Islet precursor cell (in vitro differentiated cells): Measurements from ENCODE around the gene CYFIP1.
"Not testable (repeated sequence)": the region's sequence is repeated elsewhere in the genome, so short reads cannot be mapped to it uniquely, and the experiment has no call there.

Source experiments
- DNase-seq: peaks from one replicate; pipeline ENCODE4 v3.0.0-alpha.2; 2018

The CYFIP1 gene

GRCh38 chr15:22980189-22981050 is at the start of gene CYFIP1:
Gene CYFIP1 (minus strand): TSS chr15:22980368. CDS start chr15:22947285, 33,083 bp downstream.
- DNase-seq, result peak; percentile 95

DNA sequence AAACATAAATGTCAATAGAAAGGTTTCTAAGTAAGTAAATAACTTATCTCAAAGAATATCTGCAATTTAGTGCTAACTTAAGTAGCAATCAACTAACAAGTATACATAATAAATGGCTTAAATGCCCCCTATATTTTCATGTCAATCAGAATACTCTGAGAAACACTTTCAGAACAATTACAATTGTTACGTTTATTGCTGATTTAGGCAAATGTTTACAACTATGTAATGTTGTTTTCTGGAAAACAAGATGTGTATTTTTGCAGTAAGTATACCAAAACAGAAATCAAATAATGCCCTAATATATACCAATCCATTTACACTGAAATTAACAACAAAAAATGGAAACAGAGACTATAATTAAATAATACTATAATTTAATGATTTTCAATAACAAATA is 46.0 kb upstream of the CYFIP1 start:
- no peak for DNase-seq

DNA sequence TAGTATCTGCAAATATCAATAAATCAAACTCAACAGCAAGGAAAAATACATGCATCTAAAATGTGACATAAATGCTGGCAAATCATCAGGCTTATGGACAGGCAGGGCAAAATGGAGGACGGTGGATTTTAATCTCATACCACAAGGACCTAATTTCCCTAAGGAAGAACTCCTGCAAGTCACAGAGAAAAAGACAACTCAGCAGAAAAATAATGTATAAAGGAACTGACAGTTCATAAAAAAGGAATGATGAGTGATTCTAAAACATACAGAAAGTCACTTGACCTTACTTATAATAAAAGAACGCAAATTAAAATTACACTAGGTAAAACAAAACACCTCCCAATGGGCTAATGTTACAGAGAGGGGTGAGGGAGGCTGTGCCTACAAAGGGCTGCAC is 42.0 kb upstream of the CYFIP1 start:
- no peak for DNase-seq

- DNase-seq, result no peak
Measured at GRCh38 chr15:23014394-23015000, 34.3 kb upstream of the CYFIP1 start.

DNA sequence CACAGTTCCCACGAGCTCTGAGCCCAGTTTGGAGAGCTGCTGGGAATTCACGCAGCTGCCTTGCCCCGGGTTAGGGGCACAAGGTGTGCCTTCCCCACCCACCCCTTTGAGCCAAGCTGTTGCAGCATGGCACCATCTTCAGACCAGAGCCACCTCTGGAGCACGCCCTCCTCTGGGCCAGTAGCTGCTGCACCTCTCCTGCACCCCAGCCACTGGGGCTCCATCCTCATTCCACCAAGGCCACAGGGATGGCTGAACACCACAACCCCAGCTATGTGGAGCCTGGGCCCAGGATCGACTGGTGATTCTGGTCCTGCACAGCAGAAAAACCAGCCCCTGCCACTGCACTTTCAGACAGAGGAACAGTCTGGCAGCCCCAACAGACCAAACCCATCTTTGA is 33.5 kb upstream of the CYFIP1 start:
- no peak for DNase-seq

GRCh38 chr15:23012616-23013015 is 32.4 kb upstream of the CYFIP1 start:
- not testable (repeated sequence) for DNase-seq

DNA sequence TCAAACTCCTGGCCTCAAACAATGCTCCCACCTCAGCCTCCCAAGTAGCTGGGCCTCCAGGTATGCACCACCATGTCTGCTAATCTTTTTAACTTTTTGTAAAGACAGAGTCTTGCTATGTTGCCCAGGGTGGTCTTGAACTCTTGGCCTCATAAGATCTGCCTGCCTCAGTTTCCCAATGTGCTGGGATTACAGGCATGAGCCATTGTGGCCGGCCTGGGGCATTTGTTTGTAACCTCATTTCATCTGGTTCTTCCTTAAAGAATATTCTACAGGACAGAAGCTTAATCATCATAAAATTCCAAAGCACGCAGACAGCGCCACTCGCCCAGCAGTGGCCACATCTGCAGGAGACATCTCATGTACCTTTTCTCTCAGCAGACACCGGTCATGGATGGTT is 23.6 kb upstream of the CYFIP1 start:
- no peak for DNase-seq

DNA sequence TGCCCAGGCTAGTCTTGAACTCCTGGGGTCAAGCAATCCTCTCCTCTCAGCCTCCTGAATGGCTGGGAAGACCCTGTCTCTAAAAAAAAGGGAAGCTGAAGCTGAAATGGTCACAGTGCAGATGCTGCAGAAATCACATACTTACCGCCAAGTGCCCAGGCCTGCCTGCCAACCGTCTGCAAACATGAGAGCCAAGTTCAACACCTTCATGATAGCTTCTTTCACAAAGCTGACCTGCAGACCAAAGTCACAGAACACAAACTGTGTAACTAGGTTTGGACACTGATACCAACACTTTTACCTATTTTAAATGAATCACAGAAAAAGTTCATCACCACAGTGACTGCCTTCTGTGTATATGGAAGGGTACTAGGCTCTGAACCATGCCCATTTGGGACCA is 22.8 kb upstream of the CYFIP1 start:
- DNase-seq, result no peak

DNA sequence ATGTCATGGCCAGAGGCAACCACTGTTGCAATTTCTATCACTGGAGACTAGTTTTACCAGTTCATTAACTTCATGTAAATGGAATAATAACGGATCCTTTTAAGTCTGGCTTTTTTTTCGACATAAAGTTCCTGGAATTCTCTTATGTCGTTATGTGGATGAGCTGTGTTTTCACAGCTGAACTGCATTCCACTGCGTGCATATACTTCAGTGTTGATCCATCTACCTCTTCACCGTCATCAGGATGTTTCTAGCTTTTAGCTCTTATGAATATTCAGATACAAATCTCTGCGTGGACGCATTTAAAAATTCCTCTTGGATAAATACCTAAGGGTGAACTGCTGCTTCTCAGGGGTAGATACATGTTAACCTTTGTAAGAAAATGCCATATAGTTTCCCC is 15.6 kb upstream of the CYFIP1 start:
- DNase-seq, result no peak

DNA sequence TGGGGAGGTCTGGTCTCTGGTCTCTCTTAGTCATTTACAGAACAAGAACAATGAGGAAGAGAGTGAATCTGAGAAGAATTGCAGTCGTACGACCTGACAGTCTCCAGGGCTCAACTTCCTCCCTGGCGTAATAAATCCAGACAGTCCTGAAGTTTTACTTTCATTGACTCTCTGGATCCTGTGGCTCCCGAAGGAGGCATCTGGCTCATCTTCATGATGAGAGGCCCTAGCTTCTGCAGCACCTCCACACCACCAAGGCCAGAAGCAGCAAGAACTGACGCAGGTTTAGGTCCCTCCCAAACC is 11.8 kb upstream of the CYFIP1 start:
- no peak for DNase-seq

DNA sequence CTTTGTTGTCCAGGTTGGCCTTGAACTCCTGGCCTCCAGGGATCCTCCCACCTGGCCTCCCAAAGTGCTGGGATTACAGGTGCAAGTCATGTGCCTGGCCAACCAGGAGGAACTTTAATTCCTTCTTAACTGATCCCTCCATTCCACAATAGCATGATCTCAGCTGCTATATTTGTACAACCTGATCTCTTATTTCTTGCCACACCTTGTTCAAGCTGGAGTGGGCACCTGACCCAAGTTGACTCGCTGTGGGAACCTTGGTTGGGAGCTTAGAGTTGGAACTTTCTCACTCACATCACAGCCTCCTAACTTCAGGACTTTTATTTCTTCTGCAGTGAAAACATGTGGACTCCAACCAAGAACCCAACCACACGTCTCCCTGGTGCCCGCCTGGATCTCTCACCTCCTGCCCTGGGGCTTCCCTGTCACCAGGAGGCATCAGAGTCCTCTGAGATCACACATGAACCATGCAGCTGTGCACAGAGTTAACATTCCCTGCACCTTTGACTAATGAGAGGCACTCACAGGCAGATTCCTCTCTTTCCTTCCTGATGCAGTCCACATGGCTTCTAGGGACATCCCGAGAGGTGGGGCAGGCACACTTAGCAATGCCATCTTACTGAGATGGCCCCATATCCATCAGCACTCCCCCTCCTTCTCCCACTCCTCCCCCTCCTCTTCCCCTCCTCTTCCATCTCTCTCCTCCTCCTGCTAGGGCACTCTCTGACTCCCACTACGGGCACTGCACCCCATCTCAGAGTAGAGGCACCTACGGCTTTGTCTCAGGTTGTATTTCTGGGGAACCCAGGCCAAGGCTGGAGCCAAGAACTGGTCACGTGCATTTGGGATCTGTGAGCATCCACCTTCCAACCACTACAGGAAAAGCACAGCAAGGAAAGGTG is 9.7 kb upstream of the CYFIP1 start:
- DNase-seq, result no peak

DNA sequence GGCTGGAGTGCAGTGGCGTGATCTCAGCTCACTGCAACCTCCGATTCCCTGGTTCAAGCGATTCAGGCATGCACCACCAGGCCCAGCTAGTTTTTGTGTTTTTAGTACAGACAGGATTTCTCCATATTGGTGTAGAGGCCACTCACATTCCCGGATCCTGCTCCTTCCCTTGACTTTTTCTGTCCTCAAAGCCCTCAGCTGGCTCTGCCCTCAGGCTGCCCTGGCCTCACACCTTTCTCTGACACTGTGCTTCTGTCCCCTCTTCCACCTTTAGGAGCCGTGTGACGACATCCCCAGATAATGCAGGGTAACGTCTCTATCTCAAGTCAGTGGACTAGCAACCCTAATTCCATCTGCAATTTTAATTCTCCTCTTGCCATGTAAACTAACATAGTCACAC is 8.6 kb upstream of the CYFIP1 start:
- no peak for DNase-seq

GRCh38 chr15:22981931-22982330 is 1.8 kb upstream of the CYFIP1 start:
- DNase-seq, result not testable (repeated sequence)

- DNase-seq, result no peak
Measured at GRCh38 chr15:22981051-22981840, 1.1 kb upstream of the CYFIP1 start.

GRCh38 chr15:22979238-22980188 is 655 bp downstream of the CYFIP1 start:
- peak; percentile 80 for DNase-seq

DNA sequence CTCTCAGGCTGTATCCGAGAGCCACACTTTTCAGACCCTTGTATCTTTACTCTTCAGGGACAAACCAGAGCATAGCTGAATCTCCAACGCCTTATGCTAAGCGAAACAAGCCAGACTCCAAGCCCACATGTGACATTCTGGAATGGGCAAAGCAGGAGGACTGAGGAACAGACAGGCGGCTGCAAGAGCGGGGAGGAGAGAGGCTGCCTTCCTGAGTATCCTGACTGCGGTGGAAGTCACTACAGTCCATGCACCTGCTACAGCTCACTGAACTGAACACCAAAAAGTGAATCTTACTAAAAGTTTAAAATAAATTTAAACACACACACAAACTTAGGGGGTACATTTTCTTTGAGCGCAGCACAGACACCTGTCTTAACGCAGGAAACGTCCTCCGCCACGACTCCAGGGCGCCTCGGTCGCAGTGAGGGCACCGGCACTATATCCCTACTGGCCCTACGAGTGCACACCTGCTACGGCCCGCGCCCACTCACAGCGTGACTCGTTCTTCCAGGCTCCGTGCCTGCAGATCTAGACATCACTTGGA is 1.4 kb downstream of the CYFIP1 start:
- DNase-seq, result peak; percentile 50

GRCh38 chr15:22974745-22975144 is 5.4 kb downstream of the CYFIP1 start:
- no peak for DNase-seq

DNA sequence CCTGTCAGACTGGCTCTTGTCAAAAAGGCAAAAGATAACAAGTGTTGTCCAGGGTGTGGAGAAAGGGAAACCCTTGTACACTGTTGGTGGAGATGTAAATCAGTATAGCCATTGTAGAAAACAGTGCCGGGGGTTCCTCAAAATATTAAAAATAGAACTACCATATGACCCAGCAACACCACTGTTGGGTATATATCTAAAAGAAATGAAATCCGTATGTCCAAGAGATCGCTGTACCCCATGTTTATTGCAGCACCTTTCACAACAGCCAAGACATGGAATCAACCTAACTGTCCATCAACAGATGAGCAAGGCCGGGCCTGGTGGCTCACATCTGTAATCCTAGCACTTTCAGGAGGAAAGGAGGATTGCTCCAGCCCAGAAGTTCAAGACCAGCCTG is 6.2 kb downstream of the CYFIP1 start:
- no peak for DNase-seq

DNA sequence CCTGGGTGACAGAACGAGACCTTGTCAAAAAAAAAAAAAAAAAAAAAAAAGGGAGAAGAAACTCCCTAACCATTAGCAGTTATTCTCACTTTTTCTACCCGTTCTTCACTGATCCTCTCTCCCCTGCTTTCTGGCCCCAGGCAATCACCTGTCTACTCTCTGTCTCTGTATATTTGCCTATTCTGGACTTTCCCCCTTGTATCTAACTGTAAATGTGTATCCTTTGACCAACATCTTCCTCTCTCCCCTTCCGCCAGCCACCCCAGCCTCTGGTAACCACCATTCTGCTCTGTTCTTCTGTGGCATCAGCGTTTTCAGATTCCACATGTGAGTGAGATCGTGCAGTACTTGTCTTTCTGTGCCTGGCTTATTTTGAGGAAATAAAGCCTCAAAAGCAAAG is 6.9 kb downstream of the CYFIP1 start:
- no peak for DNase-seq

DNA sequence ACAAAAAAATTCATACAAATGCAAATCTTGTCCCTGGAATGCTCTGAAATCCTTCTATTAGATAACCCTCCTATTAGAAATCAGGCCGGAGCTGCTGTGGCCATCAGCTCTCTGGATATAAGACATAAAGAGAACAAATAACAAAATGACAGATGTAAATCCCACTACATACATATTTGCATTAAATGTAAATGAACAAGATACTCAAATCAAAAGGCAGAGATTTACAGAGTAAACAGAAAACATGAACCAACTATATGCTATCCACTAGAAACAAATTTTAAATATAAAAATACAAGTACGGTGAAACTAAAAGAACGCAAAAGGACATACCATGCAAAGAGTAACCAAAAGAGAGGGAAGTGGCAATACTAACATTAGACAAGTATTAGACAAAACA is 10.7 kb downstream of the CYFIP1 start:
- no peak for DNase-seq

DNA sequence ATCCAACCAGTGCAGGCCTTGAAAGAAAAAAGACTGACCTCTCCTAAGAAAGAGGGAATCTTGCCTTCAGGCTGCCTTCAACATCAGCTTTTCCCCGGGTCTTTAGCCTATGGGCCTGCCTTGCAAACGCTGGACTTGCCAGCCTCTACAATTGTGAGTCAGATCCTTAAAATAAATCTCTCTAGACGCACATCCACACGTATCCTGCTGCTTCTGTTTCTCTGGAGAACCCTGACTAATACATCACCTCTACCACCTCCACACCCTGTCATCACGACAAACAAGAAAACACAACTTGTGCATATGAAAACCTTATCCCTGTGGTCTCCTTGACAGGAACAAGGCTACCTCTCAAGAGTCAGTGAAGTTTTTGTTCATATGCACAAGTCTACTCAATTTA is 11.8 kb downstream of the CYFIP1 start:
- no peak for DNase-seq
